GM18951 (cell line): Measurements from ENCODE around the gene RNF34.

Experiments
- POLR2A ChIP-seq: IDR thresholded peaks from 4 replicates; pipeline ENCODE4 v1.6.1; 2011; ENCODE audit warnings: mild to moderate bottlenecking; ENCODE audit not compliant: insufficient read length, insufficient read depth; ENCODE audit errors: extremely low read depth
- in situ Hi-C: fragments of 300-500 bp; cut with MboI; formaldehyde crosslinking; loops from one replicate; pipeline ENCODE4 v1.12.0; 2022; ENCODE audit warnings: low sequenced_read_pairs, mixed read lengths, inconsistent platforms; ENCODE audit not compliant: unreplicated experiment

The RNF34 gene

DNA sequence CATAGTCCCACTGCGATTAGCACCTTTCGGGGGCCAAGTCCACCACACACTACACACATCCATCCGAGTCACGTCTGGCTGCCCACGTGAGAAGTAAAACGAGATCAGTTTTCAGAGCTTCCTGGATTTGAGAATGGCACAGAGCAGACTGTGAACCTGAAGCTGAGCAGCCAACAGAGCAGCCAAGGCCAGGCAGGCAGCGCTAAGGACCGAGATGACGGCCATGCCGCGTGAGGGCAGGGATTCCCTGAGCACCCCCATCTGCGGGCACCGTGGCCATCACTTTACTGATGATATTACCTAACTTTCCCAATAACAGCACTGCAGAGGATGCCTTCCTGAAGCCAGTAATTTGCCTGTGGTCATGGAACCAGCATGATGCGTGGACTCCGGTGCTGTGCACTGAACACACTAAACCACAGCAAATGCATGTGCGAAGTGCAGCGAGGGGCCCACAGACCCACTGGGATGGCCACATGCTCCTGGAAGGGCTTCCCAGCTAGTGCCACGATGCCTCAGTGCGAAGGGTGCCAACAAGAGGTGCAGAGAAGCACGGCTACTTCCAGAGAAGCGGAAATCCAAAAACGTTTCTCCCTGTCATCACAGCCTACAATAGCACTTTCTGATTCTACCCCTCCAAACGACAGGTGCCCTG is 56.0 kb downstream of the RNF34 start:
- in situ Hi-C loops, result no loop called here
- no peak for TF ChIP-seq POLR2A

DNA sequence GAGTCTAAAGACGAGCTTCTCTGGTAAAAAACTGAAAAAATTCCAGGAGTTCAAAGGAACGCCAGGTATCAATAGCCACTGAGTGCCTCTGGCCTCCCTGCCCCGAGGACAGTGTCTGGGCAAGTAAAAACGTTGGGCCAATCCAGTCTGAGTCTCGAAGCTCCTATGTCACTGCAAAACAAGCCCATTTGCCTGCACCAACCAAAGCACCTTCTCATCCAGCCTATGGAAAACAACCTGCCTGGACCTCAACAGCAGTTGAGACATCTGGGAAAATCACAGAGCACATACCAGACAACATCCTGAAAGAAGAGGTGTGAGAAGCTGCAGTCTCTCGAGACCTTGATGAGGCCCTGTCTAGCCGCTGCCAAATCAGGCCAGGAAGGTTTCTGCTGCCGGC is 56.6 kb downstream of the RNF34 start:
- in situ Hi-C loops, result no loop called here
- no peak for TF ChIP-seq POLR2A

DNA sequence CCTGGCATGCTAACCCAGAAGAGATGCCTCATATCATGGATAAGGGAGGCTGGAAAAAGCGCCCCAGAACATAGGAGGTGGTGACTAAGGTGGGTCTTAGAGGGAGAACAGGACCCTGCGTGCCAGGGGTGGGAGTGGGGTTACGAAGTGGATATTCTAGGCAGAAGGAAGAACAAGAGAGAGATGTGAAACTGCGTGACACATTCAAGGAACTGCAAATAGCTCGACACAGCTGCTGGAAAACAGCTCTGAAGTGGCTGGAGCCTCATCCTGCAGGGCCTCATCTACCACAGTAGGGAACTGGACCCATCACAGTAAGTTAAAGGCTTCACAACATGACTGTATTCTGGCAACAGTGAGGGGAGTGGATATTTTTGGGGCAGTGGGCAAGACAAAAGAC is 61.1 kb downstream of the RNF34 start:
- in situ Hi-C loops, result no loop called here
- TF ChIP-seq POLR2A, result no peak

DNA sequence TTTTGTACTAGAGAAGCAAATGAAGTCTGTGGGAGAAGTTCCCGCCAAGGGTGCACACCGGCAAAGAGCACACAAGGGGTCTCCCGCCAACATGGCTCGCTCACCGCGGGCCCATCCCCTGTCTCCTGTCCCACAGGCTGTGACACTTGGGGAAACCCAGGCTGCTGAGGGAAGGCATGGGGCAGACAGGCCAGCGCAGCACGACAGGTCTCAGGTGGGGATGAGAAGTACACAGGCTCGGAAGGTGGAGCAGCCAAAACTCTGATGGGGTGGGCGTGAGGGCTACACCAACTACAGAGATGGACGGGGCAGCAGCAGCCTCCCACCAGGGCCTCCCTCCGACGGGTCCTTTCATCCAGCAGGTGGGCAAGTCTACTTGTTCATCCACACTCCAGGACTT is 64.4 kb downstream of the RNF34 start:
- in situ Hi-C loops, result no loop called here
- TF ChIP-seq POLR2A, result no peak

DNA sequence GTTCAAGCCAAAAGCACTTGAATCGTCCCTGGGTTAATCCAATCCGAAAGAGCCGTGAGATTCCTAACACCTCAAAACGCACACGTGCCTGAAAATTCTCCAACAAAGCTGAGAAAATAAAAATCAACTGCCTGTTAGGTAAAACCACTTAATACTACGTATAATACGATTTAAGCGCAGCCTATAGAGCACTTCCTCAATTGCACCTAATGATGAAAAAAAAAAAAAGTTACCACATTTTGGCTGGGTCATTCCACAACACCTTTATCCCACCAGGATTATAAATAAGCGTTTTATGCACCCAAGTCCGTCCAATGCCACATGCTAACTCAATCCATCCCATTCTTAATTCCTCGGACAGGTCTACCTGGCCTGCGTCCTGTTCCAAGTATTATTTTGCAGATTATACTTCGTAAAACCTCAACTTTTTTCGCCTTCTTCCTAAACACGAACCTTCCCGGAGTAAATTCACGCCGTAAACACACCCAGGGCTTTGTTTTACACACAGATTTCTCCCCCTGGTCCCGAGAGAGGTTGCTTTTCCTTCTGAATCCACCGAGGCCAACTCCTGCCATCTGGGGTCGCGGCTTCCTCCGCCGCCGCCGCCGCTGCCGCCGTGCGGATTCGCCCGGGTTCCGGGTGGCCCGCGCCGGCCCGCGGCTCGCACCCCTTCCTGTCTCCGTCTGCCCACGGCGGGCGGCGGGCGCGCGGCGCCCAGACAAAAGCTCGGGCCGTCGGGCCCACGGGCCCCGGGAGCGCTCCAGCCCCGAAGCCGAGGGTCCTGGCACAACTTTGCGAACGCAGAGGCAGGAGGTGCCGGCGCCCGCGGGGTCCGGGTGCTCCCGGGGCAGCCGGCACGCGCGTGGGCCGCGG is 66.2 kb downstream of the RNF34 start:
- in situ Hi-C loops, result no loop called here
- no peak for TF ChIP-seq POLR2A

DNA sequence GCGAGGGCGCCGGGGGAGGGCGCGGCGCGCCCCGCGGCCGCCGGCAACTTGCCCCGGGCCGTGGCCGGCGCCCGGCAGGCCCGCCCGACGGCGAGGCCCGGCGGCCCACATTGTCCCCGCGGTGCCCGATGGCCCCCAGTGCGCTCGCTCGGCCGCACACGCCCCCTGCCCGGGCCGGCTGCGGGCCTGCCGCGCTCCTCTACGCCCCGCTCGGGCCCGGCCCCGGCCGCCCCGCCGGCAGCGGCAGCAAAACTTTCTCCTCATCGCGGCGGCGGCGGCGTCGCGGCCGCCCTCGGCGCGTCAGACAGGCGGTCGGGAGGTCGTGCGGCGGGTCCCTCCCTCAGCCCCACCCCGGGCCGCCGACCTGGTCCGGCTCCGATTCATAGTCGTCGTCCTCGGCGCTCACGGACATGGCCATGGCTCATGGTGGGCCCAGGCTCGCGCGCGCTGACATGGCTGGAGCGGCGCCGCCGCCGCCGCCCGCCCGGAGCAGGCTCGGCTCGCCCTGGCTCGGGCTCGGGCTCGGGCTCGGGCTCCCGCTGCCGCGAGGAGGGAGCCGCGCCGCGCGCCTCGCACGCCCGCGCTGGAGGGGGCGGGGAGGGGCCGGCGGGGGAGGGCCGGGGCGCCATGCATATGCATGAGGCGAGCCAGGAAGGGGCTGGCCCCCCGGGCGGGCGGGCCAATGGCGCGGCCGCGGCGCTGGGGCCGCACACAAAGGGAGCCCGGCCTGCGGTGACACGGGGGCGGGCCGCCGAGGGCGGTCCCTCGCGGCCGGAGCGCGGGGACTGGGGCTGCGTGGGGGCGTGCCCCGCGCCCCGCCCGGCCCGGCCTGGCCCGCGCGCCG is 67.1 kb downstream of the RNF34 start:
- in situ Hi-C loops, result no loop called here
- TF ChIP-seq POLR2A, result peak; percentile 72

DNA sequence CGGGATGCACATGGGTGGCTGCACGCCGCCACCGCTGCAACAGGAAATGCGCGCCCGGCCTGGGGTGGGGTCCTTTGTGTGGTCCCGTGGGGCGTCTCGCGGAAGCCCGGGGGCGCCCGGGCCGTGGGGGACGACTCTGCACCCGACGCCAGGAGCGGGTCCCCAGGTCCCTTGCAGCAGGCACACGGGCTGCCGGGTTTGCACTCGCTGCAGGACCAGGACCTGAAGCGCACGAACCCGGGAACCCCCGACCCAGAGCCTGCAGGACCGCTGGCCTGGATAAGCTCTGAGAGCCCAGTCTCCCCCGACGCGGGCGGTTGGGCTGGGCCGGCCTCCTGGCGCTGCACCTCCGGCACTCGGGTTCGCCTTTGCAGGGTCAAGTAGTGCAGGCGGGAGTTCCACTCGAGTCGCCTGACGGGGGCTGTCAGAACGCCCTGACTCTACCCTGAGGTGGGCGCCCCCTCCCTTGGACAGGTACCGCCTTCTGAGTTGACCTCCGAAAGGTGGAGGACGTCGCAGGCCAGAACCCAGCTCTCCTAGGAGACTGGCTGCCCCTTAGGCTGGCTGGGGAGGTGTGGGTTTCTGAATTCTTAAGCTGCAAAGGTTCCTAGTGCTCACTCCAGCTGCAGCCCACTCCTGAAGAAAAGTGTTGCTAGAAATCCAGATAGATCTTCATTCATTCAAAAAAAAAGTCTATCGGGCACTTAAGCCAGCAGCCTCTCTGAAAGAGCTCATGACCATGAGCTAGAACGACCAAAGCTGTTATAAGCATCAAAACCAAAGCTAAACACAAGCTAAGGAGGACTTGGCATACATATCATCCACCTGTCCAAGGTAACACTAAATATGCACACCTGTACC is 68.0 kb downstream of the RNF34 start:
- in situ Hi-C loops, result no loop called here
- TF ChIP-seq POLR2A, result peak; percentile 62

DNA sequence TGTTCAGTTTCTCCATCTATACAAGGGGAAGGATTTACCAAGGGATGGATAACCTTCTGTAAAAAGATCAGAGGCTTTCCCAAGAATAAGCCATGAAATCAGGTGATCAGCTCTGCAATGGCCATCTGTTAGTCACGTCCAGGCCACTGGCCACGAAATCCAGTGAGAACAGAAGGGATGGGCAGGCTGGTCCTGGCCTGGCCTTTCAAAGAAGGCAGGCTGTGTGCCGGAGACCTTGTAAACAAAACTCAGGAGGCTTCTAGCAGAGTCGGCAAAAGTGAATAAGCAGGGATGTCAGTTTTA is 68.5 kb downstream of the RNF34 start:
- no peak for TF ChIP-seq POLR2A
- in situ Hi-C loops, result no loop called here

DNA sequence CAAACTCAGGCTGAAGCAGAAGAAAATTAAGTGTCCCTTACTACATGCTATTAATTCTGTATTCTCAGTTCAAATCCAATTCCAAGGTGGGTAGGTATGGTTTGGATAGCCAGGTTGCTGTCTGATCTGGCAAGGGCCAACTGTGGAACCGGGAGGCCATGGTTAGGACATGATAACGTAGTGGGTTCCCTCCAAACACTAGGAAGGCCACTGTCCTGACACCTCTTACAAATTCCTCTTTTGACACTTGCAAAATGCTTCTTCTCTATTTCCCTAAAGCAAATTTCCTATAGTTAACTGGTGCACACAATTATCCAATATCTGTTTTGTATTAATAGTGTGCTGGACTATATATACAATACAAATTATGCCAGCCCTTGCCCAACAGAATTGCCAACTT is 70.8 kb downstream of the RNF34 start:
- TF ChIP-seq POLR2A, result no peak
- in situ Hi-C loops, result no loop called here

DNA sequence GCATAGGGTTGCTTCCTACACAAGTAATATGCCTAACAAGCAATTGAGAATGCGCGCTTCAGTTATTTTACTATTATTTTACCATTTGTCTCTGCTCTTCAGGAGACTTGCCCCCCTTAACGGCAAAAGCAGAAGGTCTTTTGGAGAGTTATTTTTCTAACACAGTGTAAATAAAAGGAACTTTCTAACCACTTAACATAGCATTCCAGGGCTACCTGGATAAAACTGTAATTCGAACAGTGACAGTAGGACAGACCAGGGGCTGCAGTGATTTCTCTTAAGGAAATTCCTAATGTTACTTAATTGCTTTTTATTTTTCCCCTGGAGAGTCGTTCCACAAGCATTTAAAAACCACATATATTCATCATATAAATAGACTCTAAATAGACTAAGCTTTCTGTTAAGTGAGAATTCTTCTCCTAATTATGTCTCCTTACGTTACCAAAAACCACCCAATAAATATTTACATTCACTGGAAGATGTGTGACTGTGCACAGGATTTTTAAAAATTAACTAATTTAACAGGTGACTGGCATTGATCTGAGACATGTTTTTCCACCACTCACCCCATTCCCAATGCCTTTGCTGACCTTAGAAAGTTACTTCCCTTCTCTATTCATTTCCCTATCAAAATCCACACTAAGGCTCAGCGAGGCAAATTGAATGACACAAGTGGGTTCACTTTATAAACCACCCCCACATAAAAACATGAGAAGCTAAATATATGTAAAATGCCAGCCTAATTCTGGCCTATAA is 72.4 kb downstream of the RNF34 start:
- TF ChIP-seq POLR2A, result no peak
- in situ Hi-C loops, result no loop called here
